AG09309 (cell line): ENCODE results near the gene ABR.

ENCODE experiments used
- DNase-seq: peaks from one replicate; pipeline ENCODE4 v3.0.0-alpha.2; 2010; ENCODE audit warnings: low read depth
- H3K4me3 ChIP-seq: 2 replicates; pipeline ENCODE4 v1.5.1; 2011; ENCODE audit warnings: mild to moderate bottlenecking, low read depth, low read length, moderate library complexity; ENCODE audit not compliant: control insufficient read depth
- CTCF ChIP-seq: IDR thresholded peaks from 2 replicates; pipeline ENCODE4 v1.5.1; 2011; ENCODE audit warnings: mild to moderate bottlenecking, low read depth, low read length, inconsistent platforms; ENCODE audit not compliant: insufficient read depth, control insufficient read depth; ENCODE audit errors: missing control alignments

The ABR gene

GRCh38 chr17:1002771-1003555, 176.8 kb downstream of the ABR start:
- TF ChIP-seq CTCF, result no peak
- no peak overlapping the region for H3K4me3 ChIP-seq
- peak; percentile 52 for DNase-seq

- no peak for DNase-seq
- H3K4me3 ChIP-seq, result no peak overlapping the region
- TF ChIP-seq CTCF, result no peak
These were observed 177.4 kb downstream of the ABR start for GRCh38 chr17:1002412-1002753.

GRCh38 chr17:1001640-1002411, 178.0 kb downstream of the ABR start:
- DNase-seq, result no peak
- no peak for TF ChIP-seq CTCF
- no peak overlapping the region for H3K4me3 ChIP-seq

- DNase-seq, result no peak
- no peak for TF ChIP-seq CTCF
These were observed 179.0 kb downstream of the ABR start for GRCh38 chr17:1000597-1001461.

GRCh38 chr17:998111-998510, 181.7 kb downstream of the ABR start:
- H3K4me3 ChIP-seq, result peak overlapping the region; percentile 75; the same call in 1 of the 2 replicates
- DNase-seq, result no peak
- TF ChIP-seq CTCF, result no peak

More at GRCh38 chr17:1000597-1001461, 179.0 kb downstream of the ABR start:
- H3K4me3 ChIP-seq, result no peak overlapping the region
